ENCODE results near the gene DHX9. TPM values are rescaled to one million over a fixed set of nuclear protein-coding genes. Genes with fewer than 3 reads are reported as not detected.

DHX9 gene
- total RNA-seq, 1 donor from 2014 or later: 118 TPM

GRCh38 chr1:182802006-182802803 is 36.9 kb upstream of the DHX9 start:
- Histone ChIP-seq H3K27me3 (ENCODE audit: control insufficient read depth, insufficient read depth, low read length) (no peaks in the 10 kb centered on the region), H3K36me3 (ENCODE audit: control insufficient read depth, insufficient read depth, low read length) (no peaks in the 10 kb centered on the region), H3K4me3 (ENCODE audit: low read depth, low read length) (no peak overlapping the region)
- DNase-seq (ENCODE audit: low read depth): no peak
- no peak for TF ChIP-seq CTCF (IDR thresholded peaks at IDR 0.05; ENCODE audit: insufficient read depth, low read length, poor library complexity, severe bottlenecking)

GRCh38 chr1:182803846-182804245 is 35.3 kb upstream of the DHX9 start:
- no peak for TF ChIP-seq CTCF (IDR thresholded peaks at IDR 0.05; ENCODE audit: insufficient read depth, low read length, poor library complexity, severe bottlenecking)
- Histone ChIP-seq H3K4me3 (ENCODE audit: low read depth, low read length) (no peak overlapping the region), H3K27me3 (ENCODE audit: control insufficient read depth, insufficient read depth, low read length) (no peaks in the 10 kb centered on the region), H3K36me3 (ENCODE audit: control insufficient read depth, insufficient read depth, low read length) (no peaks in the 10 kb centered on the region)
- DNase-seq (ENCODE audit: low read depth): no peak

GRCh38 chr1:182806015-182806678 is 33.0 kb upstream of the DHX9 start:
- TF ChIP-seq CTCF (IDR thresholded peaks at IDR 0.05; ENCODE audit: insufficient read depth, low read length, poor library complexity, severe bottlenecking): no peak
- no peaks in the 10 kb centered on the region for H3K27me3 ChIP-seq (ENCODE audit: control insufficient read depth, insufficient read depth, low read length)
- DNase-seq (ENCODE audit: low read depth): no peak
- H3K36me3 ChIP-seq (ENCODE audit: control insufficient read depth, insufficient read depth, low read length): no peaks in the 10 kb centered on the region
- H3K4me3 ChIP-seq (ENCODE audit: low read depth, low read length): no peak overlapping the region

GRCh38 chr1:182807907-182808306 is 31.2 kb upstream of the DHX9 start:
- no peaks in the 10 kb centered on the region for H3K36me3 ChIP-seq (ENCODE audit: control insufficient read depth, insufficient read depth, low read length)
- TF ChIP-seq CTCF (IDR thresholded peaks at IDR 0.05; ENCODE audit: insufficient read depth, low read length, poor library complexity, severe bottlenecking): no peak

GRCh38 chr1:182809414-182809957 is 29.7 kb upstream of the DHX9 start:
- no peak for TF ChIP-seq CTCF (IDR thresholded peaks at IDR 0.05; ENCODE audit: insufficient read depth, low read length, poor library complexity, severe bottlenecking)
- DNase-seq (ENCODE audit: low read depth): no peak
- Histone ChIP-seq H3K27me3 (ENCODE audit: control insufficient read depth, insufficient read depth, low read length) (no peaks in the 10 kb centered on the region), H3K36me3 (ENCODE audit: control insufficient read depth, insufficient read depth, low read length) (no peaks in the 10 kb centered on the region), H3K4me3 (ENCODE audit: low read depth, low read length) (no peak overlapping the region)

More at GRCh38 chr1:182807907-182808306, 31.2 kb upstream of the DHX9 start:
- H3K4me3 ChIP-seq (ENCODE audit: low read depth, low read length): no peak overlapping the region
- no peak for DNase-seq (ENCODE audit: low read depth)
- no peaks in the 10 kb centered on the region for H3K27me3 ChIP-seq (ENCODE audit: control insufficient read depth, insufficient read depth, low read length)
